Ishikawa (cell line): ENCODE results near the gene TPSAB1.

Experiments
- RAD21 ChIP-seq: IDR thresholded peaks from 2 replicates; pipeline ENCODE4 v1.6.1; 2012; ENCODE audit warnings: low read depth
- TEAD4 ChIP-seq: IDR thresholded peaks from 2 replicates; pipeline ENCODE4 v1.6.1; 2012
- TF ChIP-seq, protein P1 (sequence below): IDR thresholded peaks from 2 replicates; pipeline ENCODE4 v1.6.1; 2012

- TF ChIP-seq RAD21, result no peak
- TF ChIP-seq, protein P1, sequence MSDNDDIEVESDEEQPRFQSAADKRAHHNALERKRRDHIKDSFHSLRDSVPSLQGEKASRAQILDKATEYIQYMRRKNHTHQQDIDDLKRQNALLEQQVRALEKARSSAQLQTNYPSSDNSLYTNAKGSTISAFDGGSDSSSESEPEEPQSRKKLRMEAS, result no peak
- no peak for TF ChIP-seq TEAD4
Observed at GRCh38 chr16:1212616-1213194, 27.8 kb upstream of the TPSAB1 start.
